Myocyte (in vitro differentiated cells): Measurements from ENCODE around the gene ARHGAP24. TPM values are rescaled to one million over a fixed set of nuclear protein-coding genes. Genes with fewer than 3 reads are reported as not detected.
"Not testable (repeated sequence)": the region's sequence is repeated elsewhere in the genome, so short reads cannot be mapped to it uniquely, and the experiment has no call there.

Experiments used
- DNase-seq: peaks from one replicate; pipeline ENCODE4 v3.0.0-alpha.2; 2012; ENCODE audit warnings: low read depth
- total RNA-seq: library from RNA; depleted of rRNA; stranded (reverse); fragments of >200 nt; gene quantifications from 2 replicates; pipeline ENCODE4 v1.2.3, GENCODE V29; 2014

The ARHGAP24 gene
- total RNA-seq, 1 donor from 2014 or later, result 62.4 TPM

DNA sequence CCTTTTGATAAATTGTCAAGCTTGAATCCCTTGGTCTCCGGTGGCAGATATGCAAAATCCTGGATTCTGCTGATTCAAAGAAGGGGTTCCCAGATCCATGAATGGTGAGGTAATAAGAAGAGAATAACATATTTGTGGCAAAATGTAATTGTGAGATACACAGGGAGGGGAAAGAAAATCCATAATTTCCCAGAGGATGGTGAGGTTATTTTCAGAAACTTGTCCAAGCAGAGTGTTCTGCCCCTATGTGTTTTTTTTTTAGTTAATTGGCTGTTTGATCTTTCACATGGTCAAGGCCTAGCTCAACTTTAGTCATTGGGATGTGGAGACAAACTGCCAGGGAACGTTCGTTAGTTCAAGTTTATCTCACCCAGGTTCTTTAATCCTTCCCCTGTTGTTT lies 476.1 kb downstream of the ARHGAP24 start:
- DNase-seq, result no peak

DNA sequence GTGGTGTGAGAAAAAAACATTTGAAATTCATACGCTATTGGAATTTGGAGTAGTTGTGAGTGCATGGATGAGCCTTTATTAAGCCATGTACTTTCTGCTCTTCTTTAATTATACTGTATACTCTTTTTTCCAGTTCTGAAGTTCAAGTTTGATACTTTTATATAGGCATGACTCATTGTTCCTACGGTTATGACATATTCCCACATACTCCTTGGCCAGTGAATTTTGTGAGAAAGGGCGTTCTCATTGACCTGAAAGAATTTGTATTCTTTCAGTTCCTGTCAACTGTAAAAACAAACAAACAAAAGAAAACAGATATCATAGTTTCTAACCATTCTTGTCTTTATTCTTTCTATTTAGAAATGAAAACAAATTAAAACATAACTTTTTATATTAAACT lies 477.6 kb downstream of the ARHGAP24 start:
- DNase-seq, result peak; percentile 47

DNA sequence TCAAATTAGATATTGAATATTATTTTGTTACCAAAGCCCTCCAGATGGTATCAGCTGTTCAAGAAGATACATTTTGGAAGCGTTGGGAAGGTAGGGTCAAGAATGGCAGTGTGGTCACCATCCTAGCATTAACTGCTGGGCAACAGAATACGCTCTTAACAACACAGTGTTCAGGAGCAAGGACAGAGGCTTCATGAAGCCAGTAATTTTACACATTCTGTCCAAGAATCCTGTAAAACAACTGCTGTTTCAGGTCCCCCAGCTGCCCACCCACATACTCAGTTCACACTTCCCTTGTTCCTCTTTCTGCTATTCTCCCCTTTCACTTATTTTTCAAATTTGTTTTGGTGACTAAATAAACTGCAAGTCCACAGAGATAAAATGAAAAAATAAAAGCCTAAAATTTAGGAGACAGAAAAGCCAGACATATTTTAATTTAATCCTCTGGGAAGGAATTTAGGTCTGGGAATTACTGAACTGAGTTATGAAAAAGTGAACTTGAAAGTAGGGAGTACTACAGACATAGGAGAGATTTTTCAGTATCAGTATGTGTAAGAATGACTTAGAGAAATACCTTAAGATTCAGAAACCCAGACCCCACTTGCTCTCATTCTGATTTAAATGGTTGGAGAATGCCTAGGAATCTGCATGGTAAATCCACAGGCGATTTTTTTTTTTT lies 478.2 kb downstream of the ARHGAP24 start:
- peak; percentile 61 for DNase-seq

DNA sequence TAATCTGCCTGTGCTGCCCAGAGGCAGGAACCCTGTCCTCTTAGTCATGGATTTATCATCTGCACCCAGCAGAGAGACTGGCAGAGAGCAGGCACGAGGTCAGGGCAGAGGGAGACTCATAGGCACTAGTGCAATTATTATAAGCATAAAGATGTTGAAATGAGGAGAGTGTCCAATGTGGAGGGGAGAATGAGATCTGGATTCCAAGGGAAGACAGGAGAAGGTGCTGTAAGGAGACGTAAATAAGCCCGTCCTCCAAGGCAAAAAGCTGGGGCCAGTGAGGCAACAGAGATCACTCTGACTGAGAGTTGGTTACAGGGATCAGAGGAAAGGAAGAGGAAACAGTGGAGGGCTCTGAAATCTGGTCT lies 478.7 kb downstream of the ARHGAP24 start:
- peak; percentile 70 for DNase-seq

DNA sequence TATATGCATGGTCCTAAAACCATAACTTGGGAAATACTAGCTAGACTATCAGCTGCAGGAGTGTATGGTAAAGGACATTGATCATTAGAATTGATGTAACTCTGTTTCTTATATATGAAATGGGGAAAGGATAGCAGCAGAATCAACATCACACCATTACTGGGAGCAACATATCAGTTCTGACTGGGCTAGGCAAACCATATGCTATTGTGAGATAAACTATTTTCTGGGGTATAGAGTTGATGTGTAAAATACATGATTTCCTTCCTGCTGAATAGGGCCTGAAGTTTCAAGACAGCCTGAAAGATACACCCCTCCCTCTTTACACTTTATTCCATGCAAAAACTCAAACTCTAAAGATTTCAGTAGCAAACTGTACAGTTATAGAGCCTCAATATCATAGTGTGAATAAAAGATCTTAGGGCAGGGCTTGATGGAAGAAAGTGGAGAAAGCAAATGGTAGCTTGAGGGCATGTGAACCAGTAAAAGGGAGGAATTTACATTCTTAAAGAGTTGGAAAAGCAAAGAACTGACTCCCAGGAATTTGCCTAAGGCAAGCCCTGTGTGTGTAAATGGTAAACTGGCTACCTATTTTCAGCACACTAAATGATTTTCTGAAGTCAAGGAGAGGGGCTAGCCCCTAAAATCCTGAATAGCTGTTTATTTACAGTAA lies 480.8 kb downstream of the ARHGAP24 start:
- no peak for DNase-seq

DNA sequence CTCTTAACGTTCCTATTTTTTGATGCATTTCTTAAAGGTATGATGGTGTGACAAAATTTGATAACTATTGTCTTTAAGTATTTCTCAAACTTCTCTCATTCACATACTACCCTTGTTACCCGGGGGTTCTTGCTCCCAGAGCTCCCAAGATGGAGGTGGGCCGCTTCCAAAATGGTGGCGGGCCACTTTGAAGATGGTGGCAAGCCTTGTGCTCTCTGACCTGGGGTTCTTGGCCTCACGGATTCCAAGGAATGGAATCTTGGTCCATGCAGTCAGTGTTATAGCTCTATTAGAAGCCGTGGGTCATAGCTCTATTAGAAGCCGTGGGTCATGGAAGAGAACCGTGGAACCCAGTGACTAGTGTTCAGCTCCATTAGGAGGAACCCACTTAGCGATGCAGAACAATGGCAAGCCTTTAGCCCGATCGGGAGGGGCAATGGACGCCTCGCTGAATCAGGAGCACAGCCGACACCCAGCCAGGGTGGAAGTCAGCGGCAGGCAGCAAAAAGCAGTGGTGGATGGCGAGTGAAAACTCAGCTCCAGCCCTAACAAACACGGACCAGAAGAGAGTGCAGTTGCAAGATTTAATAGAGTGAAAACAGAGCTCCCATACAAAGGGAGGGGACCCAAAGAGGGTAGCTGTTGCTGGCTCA lies 481.5 kb downstream of the ARHGAP24 start:
- DNase-seq, result no peak

DNA sequence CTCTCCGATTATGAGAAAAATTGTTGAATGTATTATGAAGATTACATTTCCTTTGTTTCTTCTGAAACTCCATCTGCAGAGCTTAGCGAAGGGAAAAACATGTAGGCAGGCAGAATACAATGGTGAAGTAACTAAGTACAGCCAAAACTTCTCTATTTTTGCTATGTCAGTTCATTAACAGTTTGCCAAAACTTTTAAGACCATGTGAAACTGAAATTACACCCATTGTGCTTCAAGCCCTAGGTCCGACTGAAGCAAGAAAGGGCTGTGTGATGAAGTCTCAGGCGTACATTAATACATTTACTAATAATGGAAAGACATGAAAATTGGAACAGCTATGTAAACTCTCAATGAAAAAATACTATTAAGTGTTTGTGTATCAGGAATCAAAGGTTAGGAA lies 486.9 kb downstream of the ARHGAP24 start:
- DNase-seq, result no peak

DNA sequence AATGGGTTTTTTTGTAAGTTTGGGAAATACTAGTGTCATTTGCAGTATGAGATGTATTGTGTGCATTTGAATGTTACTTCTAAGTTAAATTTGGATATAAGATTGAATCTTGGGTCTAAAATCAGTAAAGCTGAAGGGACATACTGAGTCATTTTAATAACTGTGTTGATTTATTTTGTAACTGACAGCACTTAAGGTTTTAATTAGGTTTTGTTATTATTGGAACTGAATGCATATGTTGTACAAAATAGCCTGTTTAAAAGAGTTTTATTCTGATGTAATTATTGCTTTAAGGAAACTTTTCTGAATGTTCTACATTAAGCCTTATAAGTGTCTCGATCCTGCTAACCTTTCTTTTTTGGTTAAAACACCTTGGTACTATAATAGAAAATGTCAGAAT lies 488.3 kb downstream of the ARHGAP24 start:
- no peak for DNase-seq

DNA sequence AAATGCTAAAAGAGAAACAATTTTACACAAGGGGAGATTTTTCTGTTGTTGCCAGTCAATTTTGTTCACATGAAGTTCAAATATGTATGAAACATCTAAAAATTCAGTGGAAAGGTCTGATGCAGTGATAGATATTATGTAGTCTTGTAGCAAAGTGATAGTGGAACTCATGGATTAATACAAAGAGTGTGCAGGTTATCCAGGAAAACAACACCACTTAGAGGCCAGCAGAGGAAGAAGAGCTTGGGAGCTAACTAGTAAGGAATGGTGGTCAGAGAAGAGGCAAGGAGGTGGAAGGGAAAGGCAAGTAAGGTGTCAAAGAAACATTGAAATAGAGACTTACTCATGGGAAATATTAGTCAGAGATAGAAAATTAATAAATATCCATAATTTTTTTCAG lies 489.3 kb downstream of the ARHGAP24 start:
- DNase-seq, result no peak

DNA sequence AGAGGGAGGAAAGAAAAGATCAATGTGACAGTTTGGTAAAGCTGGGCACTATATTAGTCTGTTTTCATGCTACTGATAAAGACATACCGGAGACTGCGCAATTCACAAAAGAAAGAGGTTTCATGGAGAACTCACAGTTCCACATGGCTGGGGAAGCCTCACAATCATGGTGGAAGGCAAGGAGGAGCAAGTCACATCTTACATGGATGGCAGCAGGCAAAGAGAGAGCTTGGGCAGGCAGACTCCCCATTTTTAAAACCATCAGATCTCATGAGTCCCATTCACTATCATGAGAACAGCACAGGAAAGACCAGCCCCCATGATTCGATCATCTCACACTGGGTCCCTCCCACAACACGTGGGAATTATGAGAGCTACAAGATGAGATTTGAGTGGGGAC lies 490.1 kb downstream of the ARHGAP24 start:
- DNase-seq, result not testable (repeated sequence)

DNA sequence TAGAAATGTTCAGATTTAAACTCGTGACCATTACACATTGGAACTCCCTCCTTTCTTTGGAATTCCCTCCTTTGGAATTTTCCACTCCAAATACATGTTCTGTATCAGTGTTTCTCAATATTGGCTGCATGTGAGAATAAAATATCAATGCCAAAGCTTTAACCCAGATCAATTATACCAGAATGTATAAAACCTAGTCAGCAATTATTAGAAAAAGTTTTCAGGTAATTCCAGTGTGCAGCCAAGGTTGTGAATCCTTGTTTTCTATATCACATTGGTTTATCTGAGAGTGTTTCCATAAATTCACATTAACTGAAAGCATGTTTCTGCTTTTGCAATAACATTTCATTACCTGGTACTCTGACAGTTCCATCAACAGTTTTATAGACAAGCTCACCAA lies 490.6 kb downstream of the ARHGAP24 start:
- no peak for DNase-seq

DNA sequence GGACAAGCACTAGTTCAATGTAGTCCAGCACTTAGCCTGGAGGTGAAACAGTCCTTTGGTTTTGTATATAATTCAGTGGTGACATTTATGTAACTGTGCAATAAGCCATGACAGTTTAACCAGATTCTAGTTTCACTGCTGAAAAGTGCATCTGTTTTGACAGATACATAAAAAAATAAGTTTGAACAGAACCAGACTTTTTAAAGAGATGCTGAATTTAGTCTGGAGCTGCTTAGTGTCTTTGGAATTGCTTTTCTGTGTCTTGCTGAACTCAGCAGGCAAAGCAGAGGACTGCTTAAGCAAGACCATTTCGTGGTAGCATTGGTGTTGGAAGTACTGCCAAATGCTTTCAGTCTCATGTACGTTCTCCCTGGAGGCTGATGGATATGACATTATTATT lies 491.4 kb downstream of the ARHGAP24 start:
- DNase-seq, result no peak

DNA sequence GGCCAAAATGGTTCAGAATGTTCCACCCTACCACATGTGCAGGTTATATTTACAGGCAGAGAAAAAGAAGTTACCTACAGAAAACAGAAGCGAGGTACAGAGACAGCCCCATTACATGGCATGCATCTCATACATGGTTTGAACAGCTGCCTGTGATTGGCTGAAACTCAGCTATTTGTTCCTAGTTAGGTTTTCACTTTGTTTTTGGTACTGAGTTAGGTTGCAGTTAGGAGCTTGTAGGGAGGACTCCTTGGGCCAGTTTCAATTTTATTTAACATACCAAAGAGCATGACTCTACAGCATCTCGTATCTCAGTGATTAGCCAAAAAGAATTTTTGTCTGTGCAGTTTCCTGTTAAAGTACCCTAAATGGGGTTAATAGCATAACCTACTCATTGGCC lies 492.9 kb downstream of the ARHGAP24 start:
- DNase-seq, result peak; percentile 12

DNA sequence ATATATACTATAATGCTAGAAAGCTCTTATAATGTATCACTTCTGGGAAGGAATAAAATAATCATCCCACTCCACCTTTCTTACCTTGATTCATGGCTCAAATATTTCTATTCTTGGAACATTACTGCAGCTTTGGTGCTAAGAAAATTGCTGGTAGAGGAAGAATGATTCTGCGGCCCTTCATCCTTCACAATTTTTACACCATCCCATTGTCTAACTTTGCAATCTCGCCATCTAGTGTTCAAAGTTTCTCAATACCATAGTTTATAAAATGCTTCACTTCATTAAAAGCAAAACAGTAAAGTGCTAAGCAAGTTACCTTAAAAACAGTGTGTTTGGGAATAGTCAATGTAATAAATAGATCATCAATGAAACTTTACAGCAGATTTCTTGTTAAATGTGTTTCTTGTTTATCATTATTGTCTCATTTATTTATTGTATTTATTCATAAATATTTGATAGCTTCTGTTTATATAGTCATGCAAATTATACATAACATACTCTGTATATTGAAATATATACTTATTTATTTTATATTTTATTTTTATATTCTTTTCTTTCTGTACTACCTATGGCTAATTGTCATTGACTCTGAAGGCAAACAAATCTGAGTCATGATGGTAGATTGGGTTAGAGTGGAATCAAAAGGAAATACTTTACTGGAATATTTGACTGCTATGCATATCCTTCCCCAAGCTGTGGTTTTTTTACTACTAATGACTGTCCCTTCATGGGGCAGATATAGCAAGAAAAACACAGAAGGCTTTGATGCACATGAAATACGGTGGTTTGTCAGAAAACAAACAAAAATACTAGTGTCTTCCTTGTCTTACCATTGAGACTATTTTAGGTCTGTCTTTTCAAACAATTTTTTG lies 494.2 kb downstream of the ARHGAP24 start:
- DNase-seq, result peak; percentile 84

DNA sequence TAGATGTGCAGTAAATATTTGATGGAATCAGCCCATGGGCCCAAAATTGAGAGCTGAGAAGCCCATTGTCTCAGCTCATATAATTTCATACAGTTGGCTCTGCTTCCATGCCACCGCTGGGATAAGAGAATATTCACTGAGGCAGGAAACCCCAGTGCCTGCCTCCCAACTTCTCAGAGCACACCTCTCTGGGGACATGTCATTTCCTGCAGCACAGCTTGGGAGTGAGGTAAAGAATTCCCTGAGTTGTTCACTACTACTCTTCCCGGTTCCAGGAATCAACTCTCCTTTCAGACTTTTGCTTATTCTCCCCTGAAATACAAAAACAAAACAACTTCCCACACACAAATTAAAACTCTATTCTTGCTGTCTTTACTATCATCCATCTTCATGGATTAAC lies 495.6 kb downstream of the ARHGAP24 start:
- DNase-seq, result no peak

DNA sequence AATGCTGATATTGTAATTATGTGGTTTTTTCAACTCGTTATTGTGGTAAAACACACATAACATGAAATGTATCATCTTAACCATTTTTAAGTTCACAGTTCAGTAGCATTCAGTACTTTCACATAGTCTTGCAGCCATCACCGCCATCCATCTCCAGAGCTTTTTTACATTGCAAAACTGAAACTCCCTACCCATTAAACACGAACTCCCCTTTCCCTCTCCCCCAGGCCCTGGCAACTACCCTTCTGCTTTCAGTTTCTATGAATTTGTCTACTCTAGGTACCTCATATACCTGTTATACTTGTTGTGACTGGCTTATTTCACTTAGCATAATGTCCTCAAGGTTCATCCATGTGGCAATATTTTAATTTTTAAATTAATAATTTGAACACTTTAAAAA lies 504.3 kb downstream of the ARHGAP24 start:
- no peak for DNase-seq

DNA sequence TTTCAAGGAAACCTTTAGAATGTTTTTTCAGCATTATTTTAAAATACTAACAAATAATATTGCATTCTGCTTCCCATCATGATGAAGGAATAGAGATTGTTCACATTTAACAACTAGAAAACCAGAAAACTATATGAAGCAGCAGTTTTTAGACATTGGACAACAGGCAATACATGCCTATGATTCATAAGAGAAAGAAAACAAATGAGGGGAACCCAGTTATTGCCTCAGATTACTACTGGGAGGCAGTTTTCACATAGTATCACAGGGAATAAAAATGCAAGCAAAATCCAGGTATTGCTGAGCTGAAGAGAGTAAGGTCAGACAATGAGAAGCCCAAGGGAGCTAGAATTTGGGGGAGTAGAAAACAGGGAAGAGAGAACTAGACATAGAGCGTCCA lies 511.3 kb downstream of the ARHGAP24 start:
- DNase-seq, result no peak

DNA sequence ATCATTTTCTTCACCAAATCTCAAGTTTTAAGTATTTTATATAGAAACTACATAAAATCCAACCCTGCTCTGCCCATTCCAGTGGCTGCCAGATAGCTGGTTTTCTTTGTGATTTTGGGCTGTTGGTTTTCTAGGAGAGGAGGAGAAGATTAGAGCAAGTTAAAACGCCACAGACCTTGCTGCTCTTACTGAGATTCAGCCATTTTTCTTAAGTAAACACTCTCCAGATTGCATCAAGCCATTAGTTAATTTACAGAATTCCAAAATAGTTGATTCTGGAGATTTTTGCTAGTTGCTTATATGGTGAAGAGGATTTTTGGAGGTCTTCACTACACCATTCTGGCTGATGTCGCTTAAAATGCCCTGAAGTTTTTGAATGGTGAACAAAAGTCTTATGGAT lies 518.7 kb downstream of the ARHGAP24 start:
- no peak for DNase-seq

DNA sequence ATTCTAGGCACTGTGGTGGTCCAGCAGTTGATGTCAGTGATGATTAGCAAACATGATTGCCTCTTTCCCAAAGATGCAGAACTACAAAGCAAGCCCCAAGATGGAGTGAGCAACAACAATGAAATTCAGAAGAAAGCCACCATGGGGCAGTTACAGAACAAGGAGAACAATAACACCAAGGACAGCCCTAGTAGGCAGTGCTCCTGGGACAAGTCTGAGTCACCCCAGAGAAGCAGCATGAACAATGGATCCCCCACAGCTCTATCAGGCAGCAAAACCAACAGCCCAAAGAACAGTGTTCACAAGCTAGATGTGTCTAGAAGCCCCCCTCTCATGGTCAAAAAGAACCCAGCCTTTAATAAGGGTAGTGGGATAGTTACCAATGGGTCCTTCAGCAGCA lies 519.6 kb downstream of the ARHGAP24 start:
- DNase-seq, result no peak

DNA sequence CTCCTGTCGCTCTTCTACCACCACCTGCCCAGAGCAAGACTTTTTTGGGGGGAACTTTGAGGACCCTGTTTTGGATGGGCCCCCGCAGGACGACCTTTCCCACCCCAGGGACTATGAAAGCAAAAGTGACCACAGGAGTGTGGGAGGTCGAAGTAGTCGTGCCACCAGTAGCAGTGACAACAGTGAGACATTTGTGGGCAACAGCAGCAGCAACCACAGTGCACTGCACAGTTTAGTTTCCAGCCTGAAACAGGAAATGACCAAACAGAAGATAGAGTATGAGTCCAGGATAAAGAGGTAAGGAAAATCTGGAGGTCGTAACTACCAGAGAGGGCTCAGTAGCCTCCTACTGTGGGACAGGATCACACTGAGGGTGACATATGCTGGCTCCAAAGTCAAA lies 520.4 kb downstream of the ARHGAP24 start:
- DNase-seq, result no peak

DNA sequence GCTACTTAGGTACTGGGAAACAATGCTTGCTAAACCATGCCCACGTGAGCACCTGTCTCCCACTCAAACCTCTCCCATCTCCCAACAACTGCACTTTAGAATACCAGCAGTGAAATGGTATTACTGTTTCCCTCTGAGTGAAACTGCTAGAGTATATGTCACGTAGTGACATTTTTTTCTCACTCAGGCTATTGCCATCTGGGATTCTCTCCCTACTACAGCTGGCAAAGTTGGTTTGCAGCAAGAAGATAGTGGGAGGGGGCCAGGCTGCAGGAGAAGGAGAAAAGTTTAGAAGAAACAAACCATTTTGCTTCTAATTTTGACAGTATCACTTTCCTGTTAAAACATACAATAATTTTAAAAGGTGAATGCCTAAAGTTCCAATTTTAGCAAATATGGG lies 526.6 kb downstream of the ARHGAP24 start:
- no peak for DNase-seq

DNA sequence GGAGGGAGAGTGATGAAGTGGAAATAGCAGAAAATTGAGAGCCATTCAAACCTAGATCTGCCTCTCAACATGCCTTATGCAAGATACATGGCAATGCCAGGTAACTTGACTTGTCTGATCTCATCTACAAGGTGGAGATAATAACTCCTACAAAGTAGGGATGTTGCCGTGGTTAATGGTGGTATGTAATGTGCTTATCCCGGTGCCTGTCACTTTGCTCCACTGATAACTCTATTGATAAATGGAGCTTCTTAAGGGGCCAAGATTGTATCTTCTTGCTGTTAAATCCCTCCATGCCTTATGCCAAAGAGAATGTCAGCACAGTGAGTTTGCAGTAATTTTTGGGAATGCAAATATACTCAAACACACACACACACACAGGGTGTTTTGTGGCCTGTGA lies 529.1 kb downstream of the ARHGAP24 start:
- DNase-seq, result no peak
